CD14-positive monocyte (primary cell): ENCODE measurements around the gene OR3A3. TPM values are rescaled to one million over a fixed set of nuclear protein-coding genes. Genes with fewer than 3 reads are reported as not detected.

ENCODE experiments used
- DNase-seq, 3 donors: peaks; one replicate each; pipeline ENCODE4 v3.0.0-alpha.2; 2011 to 2022
- H2AFZ ChIP-seq: 2 replicates; pipeline ENCODE4 v1.6.0; 2012; ENCODE audit warnings: mild to moderate bottlenecking, low read depth, low read length, inconsistent platforms; ENCODE audit not compliant: insufficient read depth, poor library complexity, severe bottlenecking
- H3K27ac ChIP-seq, 2 donors: 1 replicate in 1 of 2; 2 replicates in 1 of 2; pipeline ENCODE4 v1.5.1; 2012 to 2013; ENCODE audit warnings: low read length in 2 of 2, control low read depth in 1 of 2, inconsistent platforms in 1 of 2, low read depth in 1 of 2, mild to moderate bottlenecking in 1 of 2
- H3K27me3 ChIP-seq, 2 donors: one replicate each; pipeline versions ENCODE4 v1.6.0 to v1.6.1; 2011 to 2013; ENCODE audit warnings: low read length in 2 of 2; ENCODE audit not compliant: control insufficient read depth in 2 of 2, insufficient read depth in 2 of 2
- H3K36me3 ChIP-seq, 2 donors: replicated peaks in 1 of 2; 1 replicate in 1 of 2; 2 replicates in 1 of 2; pipeline versions ENCODE4 v1.5.1 to v1.6.1; 2012 to 2013; ENCODE audit warnings: low read length in 2 of 2, control low read depth in 1 of 2, inconsistent platforms in 1 of 2, mild to moderate bottlenecking in 1 of 2; ENCODE audit not compliant: insufficient read depth in 2 of 2, control insufficient read depth in 1 of 2
- H3K4me1 ChIP-seq, 2 donors: 1 replicate in 1 of 2; 2 replicates in 1 of 2; pipeline versions ENCODE4 v1.5.1 to v1.6.1; 2012 to 2013; ENCODE audit warnings: low read length in 2 of 2, control low read depth in 1 of 2, inconsistent platforms in 1 of 2, mild to moderate bottlenecking in 1 of 2, moderate library complexity in 1 of 2; ENCODE audit not compliant: insufficient read depth in 2 of 2, control insufficient read depth in 1 of 2
- H3K4me2 ChIP-seq: replicated peaks from 2 replicates; pipeline ENCODE3; 2012; ENCODE audit warnings: low read length, moderate library complexity, mild to moderate bottlenecking; ENCODE audit not compliant: poor library complexity, severe bottlenecking; ENCODE audit errors: extremely low read depth
- H3K4me3 ChIP-seq, 3 experiments: fragments of 200-600 bp in 1 of 3; sonication (generic) in 1 of 3; replicated peaks in 1 of 3; 1 replicate in 2 of 3; 2 replicates in 1 of 3; pipeline ENCODE4 v1.5.1; 2011 to 2013; ENCODE audit warnings: low read length in 3 of 3, mild to moderate bottlenecking in 3 of 3, control low read depth in 2 of 3, low read depth in 2 of 3, inconsistent platforms in 1 of 3, moderate library complexity in 1 of 3
- H3K79me2 ChIP-seq: 2 replicates; pipeline ENCODE4 v1.6.0; 2012; ENCODE audit warnings: mild to moderate bottlenecking, control low read depth, inconsistent platforms, low read length, moderate library complexity; ENCODE audit not compliant: insufficient read depth
- H3K9ac ChIP-seq: 2 replicates; pipeline ENCODE4 v1.6.0; 2017; ENCODE audit warnings: low read length, mild to moderate bottlenecking; ENCODE audit not compliant: insufficient read depth, poor library complexity, severe bottlenecking
- H3K9me3 ChIP-seq, 2 donors: replicated peaks in 1 of 2; 1 replicate in 1 of 2; 2 replicates in 1 of 2; pipeline versions ENCODE4 v1.5.1 to v1.6.1; 2012 to 2013; ENCODE audit warnings: low read length in 2 of 2, control low read depth in 1 of 2; ENCODE audit not compliant: control insufficient read depth in 1 of 2, insufficient read depth in 1 of 2
- H4K20me1 ChIP-seq: 2 replicates; pipeline ENCODE4 v1.6.0; 2012; ENCODE audit warnings: mild to moderate bottlenecking, low read length, control low read depth, moderate library complexity; ENCODE audit not compliant: insufficient read depth
- H3K27ac Mint-ChIP-seq, 7 donors: one replicate each; pipeline ENCODE4 v1.8.0; 2020; ENCODE audit warnings: mild to moderate bottlenecking in 7 of 7, mixed read lengths in 7 of 7, moderate library complexity in 6 of 7, inconsistent platforms in 2 of 7
- H3K27me3 Mint-ChIP-seq, 3 donors: one replicate each; pipeline ENCODE4 v1.8.0; 2021 to 2022; ENCODE audit warnings: low read depth in 3 of 3, mild to moderate bottlenecking in 3 of 3, mixed read lengths in 3 of 3, moderate library complexity in 3 of 3, inconsistent platforms in 1 of 3
- H3K36me3 Mint-ChIP-seq, 2 donors: one replicate each; pipeline ENCODE4 v1.8.0; 2020; ENCODE audit warnings: mixed read lengths in 2 of 2, inconsistent platforms in 1 of 2, mild to moderate bottlenecking in 1 of 2
- H3K4me1 Mint-ChIP-seq: one replicate; pipeline ENCODE4 v1.8.0; 2020; ENCODE audit warnings: mild to moderate bottlenecking, mixed read lengths
- H3K4me3 Mint-ChIP-seq, 2 donors: one replicate each; pipeline ENCODE4 v1.8.0; 2020; ENCODE audit warnings: mild to moderate bottlenecking in 2 of 2, mixed read lengths in 2 of 2, moderate library complexity in 1 of 2
- H3K9me3 Mint-ChIP-seq, 7 donors: one replicate each; pipeline ENCODE4 v1.8.0; 2020 to 2022; ENCODE audit warnings: mixed read lengths in 7 of 7, mild to moderate bottlenecking in 6 of 7, moderate library complexity in 6 of 7, inconsistent platforms in 2 of 7
- WGBS: methylation state at CpG from one replicate; pipeline ENCODE4 v1.1.5; 2013; ENCODE audit warnings: missing lambda C conversion rate; ENCODE audit not compliant: insufficient coverage; 5-methylcytosine and 5-hydroxymethylcytosine counted together
- intact Hi-C, 2 donors: fragments of 100-400 bp; cut with micrococcal nuclease; formaldehyde crosslinking; loops; one replicate each; pipeline versions ENCODE4 v1.15.0 to v1.15.1; 2023
- polyA plus RNA-seq, 3 donors: library from polyadenylated mRNA; depleted of rRNA in 1 of 3; unstranded in 2 of 3; stranded (reverse) in 1 of 3; fragments of 300-500 nt in 2 of 3; fragments of >200 nt in 1 of 3; fragmentation: Illumina TruSeq in 2 of 3; gene quantifications; 1 replicate in 2 of 3; 2 replicates in 1 of 3; pipeline ENCODE4 v1.2.3, GENCODE V29; 2012 to 2021
- TF ChIP-seq, protein P1 (sequence below): fragments of 200-600 bp; IDR thresholded peaks from one replicate; pipeline ENCODE4 v1.8.0; 2022; ENCODE audit warnings: antibody characterized with exemption, mild to moderate bottlenecking

OR3A3 gene
- polyA plus RNA-seq, 3 donors: not detected

DNA sequence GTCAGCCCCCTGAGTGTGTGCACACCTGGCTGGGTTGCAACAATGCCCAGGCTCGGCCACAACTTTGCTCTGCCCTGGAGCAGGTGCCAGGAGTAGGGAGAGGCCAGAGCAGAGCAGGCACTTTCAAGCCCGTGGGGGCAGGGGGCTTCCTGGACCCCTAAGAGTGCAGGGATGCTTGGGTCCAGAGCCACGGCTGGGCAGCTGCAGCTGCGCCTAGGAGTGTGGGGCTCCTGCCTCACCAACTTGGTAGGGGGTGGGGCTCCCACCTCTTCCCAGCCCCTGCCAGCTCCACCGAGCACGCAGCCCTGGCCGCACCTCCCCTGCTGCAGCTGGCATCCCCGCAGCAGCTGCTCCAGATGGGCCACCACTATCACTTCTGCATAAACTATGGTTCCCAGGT, 32.8 kb upstream of the OR3A3 start:
- Mint-ChIP-seq H3K27me3 (peaks cover 0 to 7% (median 4%) of the 10 kb centered on the region in 3 donors), H3K4me1 (no peaks in the 10 kb centered on the region), H3K27ac (no peak overlapping the region), H3K4me3 (no peak overlapping the region), H3K36me3 (no peaks in the 10 kb centered on the region), H3K9me3 (peaks cover 8 to 24% (median 17%) of the 10 kb centered on the region in 7 donors)
- Histone ChIP-seq H3K79me2 (no peaks in the 10 kb centered on the region), H3K36me3 (no peaks in the 10 kb centered on the region), H3K4me1 (no peaks in the 10 kb centered on the region), H3K9me3 (peaks cover 6 to 17% of the 10 kb centered on the region in 2 donors), H3K4me3 (no peak overlapping the region), H3K4me2 (no peak overlapping the region), H3K9ac (no peak overlapping the region), H3K27ac (no peak overlapping the region), H3K27me3 (no peaks in the 10 kb centered on the region), H4K20me1 (no peaks in the 10 kb centered on the region), H2AFZ (no peak overlapping the region)
- WGBS: 90% methylated on average over 6 of the region's 8 CpGs
- no peak for DNase-seq
- intact Hi-C loops: no loop called here
- TF ChIP-seq, protein P1, sequence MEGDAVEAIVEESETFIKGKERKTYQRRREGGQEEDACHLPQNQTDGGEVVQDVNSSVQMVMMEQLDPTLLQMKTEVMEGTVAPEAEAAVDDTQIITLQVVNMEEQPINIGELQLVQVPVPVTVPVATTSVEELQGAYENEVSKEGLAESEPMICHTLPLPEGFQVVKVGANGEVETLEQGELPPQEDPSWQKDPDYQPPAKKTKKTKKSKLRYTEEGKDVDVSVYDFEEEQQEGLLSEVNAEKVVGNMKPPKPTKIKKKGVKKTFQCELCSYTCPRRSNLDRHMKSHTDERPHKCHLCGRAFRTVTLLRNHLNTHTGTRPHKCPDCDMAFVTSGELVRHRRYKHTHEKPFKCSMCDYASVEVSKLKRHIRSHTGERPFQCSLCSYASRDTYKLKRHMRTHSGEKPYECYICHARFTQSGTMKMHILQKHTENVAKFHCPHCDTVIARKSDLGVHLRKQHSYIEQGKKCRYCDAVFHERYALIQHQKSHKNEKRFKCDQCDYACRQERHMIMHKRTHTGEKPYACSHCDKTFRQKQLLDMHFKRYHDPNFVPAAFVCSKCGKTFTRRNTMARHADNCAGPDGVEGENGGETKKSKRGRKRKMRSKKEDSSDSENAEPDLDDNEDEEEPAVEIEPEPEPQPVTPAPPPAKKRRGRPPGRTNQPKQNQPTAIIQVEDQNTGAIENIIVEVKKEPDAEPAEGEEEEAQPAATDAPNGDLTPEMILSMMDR: no peak

DNA sequence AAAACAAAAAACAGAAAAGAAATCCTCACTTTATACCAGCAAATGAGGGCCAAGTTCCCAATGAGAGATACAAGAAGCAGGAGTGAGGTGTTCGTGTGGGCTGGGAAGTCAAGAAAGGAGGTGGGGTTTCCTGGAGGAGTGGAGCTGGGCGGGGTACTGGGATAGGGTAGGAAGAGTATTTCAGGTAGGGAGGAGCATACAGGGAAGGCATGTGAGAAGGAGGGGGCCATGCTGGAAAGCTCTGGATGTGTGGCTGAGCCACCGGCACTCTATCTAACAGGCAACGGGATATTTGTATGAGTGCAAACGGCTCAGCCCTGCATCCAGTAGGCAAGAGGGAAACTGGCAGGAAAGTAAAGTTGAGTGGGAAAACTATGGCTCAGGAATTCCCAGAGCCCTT, 29.2 kb upstream of the OR3A3 start:
- Mint-ChIP-seq H3K4me3 (peak overlapping the region in 1 of 2 donors; percentile 33), H3K4me1 (no peaks in the 10 kb centered on the region)
- WGBS: 78% methylated on average over 3 of the region's 5 CpGs

More for the DNA sequence above, 29.2 kb upstream of the OR3A3 start:
- H3K9me3 Mint-ChIP-seq: peaks cover 0 to 16% (median 7%) of the 10 kb centered on the region in 7 donors
- Histone ChIP-seq H4K20me1 (no peaks in the 10 kb centered on the region), H3K4me1 (no peaks in the 10 kb centered on the region), H3K36me3 (no peaks in the 10 kb centered on the region), H3K4me3 (no peak overlapping the region), H3K9me3 (peaks cover 0 to 6% of the 10 kb centered on the region in 2 donors), H3K4me2 (no peak overlapping the region), H3K27me3 (peaks cover 0 to 12% of the 10 kb centered on the region in 2 donors), H2AFZ (no peak overlapping the region), H3K27ac (no peak overlapping the region), H3K79me2 (no peaks in the 10 kb centered on the region), H3K9ac (no peak overlapping the region)
- peaks cover 0 to 1% of the 10 kb centered on the region in 2 donors for H3K36me3 Mint-ChIP-seq
- no peak overlapping the region for H3K27ac Mint-ChIP-seq
- no peak for DNase-seq
- peaks cover 12 to 29% (median 18%) of the 10 kb centered on the region in 3 donors for H3K27me3 Mint-ChIP-seq
- intact Hi-C loops: no loop called here
- TF ChIP-seq, protein P1: no peak
